Mucosa of descending colon (tissue), 3 donors: ENCODE data around the gene RIIAD1. TPM values are rescaled to one million over a fixed set of nuclear protein-coding genes. Genes with fewer than 3 reads are reported as not detected.

ENCODE experiments used
- ATAC-seq: fragments of 200-7000 bp; cut with Tn5 transposase; one replicate; pipeline ENCODE4 v1.9.1; 2020; ENCODE audit warnings: mild to moderate bottlenecking, moderate library complexity
- DNase-seq, 3 donors: peaks; one replicate each; pipeline ENCODE4 v3.0.0-alpha.2; 2020
- H3K36me3 ChIP-seq: fragments of 200-600 bp; one replicate; pipeline ENCODE4 v1.8.0; 2021; ENCODE audit warnings: low read depth, mild to moderate bottlenecking
- H3K4me1 ChIP-seq: fragments of 200-600 bp; one replicate; pipeline ENCODE4 v1.8.0; 2021; ENCODE audit warnings: low read depth, mild to moderate bottlenecking
- H3K4me3 ChIP-seq: fragments of 200-600 bp; one replicate; pipeline ENCODE4 v1.8.0; 2021; ENCODE audit warnings: mild to moderate bottlenecking
- H3K9me3 ChIP-seq: fragments of 200-600 bp; one replicate; pipeline ENCODE4 v1.8.0; 2021; ENCODE audit warnings: mild to moderate bottlenecking
- intact Hi-C, 2 donors: fragments of 100-400 bp; cut with DNase I in 1 of 2; cut with micrococcal nuclease in 1 of 2; formaldehyde crosslinking; loops; one replicate each; pipeline versions ENCODE4 v1.11.0 to v1.11.1; 2022; cut with DNase I, micrococcal nuclease
- total RNA-seq, 3 donors: library from RNA; stranded (reverse); fragmentation: NEBNext Ultra II Directional in 2 of 3; extraction: Animal tissue kit (Norgen Biotek cat#: 25700) in 2 of 3; gene quantifications; one replicate each; pipeline versions ENCODE4 v1.2.1 to v1.2.4, GENCODE V29; 2021 to 2023
- TF ChIP-seq, protein P1 (sequence below): fragments of 200-600 bp; IDR thresholded peaks from one replicate; pipeline ENCODE4 v1.8.0; 2022; ENCODE audit warnings: antibody characterized with exemption, mild to moderate bottlenecking
- donor health status: DM: no; HTN: no; CAD: no; lungs with moderate emphysema.
- donor health status: DM: no; HTN: no; CAD: no.
- donor health status: DM: no; HTN: yes; CAD: no.

The RIIAD1 gene
- total RNA-seq, 3 donors from 2014 or later = not detected

DNA sequence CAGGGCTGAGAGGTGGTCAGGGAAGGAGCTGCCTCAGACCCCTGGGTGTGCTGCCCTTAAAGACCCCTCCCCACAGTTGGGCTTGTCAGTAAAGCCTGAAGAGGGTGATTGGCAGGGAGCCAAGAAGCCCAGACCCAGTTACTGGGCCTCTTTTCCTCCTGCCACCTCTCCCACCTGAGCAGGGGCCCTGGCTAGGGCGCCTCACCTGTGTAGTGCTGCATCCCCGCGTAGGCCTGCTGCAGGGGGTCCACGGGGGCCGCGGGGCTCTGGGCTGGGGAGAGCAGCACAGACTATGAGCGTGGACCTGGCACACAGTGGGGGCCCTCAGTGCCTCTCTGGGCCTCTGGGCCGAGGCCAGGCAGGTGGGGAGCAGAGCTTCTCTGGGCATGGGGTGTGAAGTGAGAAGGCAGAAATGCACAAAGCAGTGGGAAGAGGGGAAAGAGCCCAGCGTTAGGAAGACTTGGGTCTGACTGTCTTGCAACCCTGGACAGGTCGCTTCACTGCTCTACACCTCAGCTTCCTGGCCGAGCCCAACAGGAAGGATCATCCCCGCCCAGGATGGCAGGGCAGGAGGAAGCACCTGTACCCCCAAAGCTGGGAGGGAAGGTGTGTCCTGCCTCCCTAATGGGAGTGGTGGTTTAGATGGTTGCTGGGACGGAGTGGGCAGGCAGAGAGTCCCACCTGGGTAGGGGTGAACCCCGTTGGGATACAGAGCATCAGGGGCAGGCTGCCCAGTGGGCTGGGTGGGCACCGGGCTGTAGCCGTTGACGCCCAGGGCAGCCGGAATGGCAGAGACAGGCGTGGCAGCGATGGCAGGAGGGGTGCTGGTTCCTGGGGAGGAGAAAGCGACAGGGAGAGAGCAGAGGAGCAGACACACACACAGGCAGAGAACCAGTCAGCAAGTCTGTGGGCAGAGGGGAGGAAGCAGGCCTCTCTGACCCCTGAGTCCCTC, 14.6 kb upstream of the RIIAD1 start:
- DNase-seq = no peak
- Histone ChIP-seq H3K4me1 (peaks cover 2% of the 10 kb centered on the region), H3K9me3 (no peaks in the 10 kb centered on the region), H3K4me3 (no peak overlapping the region), H3K36me3 (no peaks in the 10 kb centered on the region)
- intact Hi-C loops = no loop called here
- TF ChIP-seq, protein P1, sequence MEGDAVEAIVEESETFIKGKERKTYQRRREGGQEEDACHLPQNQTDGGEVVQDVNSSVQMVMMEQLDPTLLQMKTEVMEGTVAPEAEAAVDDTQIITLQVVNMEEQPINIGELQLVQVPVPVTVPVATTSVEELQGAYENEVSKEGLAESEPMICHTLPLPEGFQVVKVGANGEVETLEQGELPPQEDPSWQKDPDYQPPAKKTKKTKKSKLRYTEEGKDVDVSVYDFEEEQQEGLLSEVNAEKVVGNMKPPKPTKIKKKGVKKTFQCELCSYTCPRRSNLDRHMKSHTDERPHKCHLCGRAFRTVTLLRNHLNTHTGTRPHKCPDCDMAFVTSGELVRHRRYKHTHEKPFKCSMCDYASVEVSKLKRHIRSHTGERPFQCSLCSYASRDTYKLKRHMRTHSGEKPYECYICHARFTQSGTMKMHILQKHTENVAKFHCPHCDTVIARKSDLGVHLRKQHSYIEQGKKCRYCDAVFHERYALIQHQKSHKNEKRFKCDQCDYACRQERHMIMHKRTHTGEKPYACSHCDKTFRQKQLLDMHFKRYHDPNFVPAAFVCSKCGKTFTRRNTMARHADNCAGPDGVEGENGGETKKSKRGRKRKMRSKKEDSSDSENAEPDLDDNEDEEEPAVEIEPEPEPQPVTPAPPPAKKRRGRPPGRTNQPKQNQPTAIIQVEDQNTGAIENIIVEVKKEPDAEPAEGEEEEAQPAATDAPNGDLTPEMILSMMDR = no peak
- no peak for ATAC-seq

GRCh38 chr1:151707541-151708065, 13.7 kb upstream of the RIIAD1 start:
- intact Hi-C loops = no loop called here
- TF ChIP-seq, protein P1 = no peak
- Histone ChIP-seq H3K4me3 (no peak overlapping the region), H3K9me3 (no peaks in the 10 kb centered on the region), H3K4me1 (peaks cover 10% of the 10 kb centered on the region), H3K36me3 (no peaks in the 10 kb centered on the region)
- ATAC-seq (no peak), DNase-seq (no peak)

- Histone ChIP-seq H3K9me3 (no peaks in the 10 kb centered on the region), H3K36me3 (no peaks in the 10 kb centered on the region), H3K4me3 (no peak overlapping the region), H3K4me1 (peaks cover 21% of the 10 kb centered on the region)
- no peak for ATAC-seq
- TF ChIP-seq, protein P1 = no peak
- no peak for DNase-seq
- intact Hi-C loops = no loop called here
Observed at GRCh38 chr1:151708891-151709290, 12.4 kb upstream of the RIIAD1 start.

DNA sequence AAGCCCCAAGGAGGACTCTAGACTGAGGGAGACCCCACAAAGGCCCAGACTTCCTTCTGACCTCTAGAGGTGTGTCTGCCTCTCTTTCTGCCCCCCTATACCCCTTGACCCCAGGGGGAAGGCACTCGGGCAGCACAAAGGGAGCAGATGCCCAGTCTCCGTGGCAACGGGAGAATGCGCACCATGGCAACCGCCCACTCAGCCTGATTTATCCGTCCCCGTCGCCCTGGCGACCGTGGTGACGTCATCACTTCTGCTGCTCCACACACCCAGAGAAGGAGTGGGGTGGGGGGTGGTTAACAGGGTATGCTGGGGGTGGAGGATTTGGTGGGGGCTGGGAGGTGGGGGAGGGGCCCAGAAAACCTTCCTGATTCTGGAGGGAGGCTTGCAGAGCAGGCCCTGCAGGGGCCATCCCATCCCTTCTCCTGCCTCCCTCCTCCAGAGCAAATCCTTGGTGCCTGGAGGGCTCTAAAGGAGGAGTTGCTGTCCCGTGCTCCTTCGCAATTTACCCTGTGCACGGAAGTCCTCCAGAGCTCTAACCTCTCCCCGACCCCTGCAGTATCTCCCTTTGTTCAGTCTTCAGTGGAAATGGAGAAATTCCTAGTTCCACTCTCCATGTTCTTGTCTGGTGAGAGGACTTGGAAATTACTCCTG, 11.0 kb upstream of the RIIAD1 start:
- H3K4me3 ChIP-seq = no peak overlapping the region
- TF ChIP-seq, protein P1 = no peak
- no peaks in the 10 kb centered on the region for H3K36me3 ChIP-seq
- no peak for DNase-seq
- no peaks in the 10 kb centered on the region for H3K9me3 ChIP-seq
- intact Hi-C loops = no loop called here
- no peak for ATAC-seq
- peaks cover 21% of the 10 kb centered on the region for H3K4me1 ChIP-seq

GRCh38 chr1:151711044-151711800, 10.1 kb upstream of the RIIAD1 start:
- ATAC-seq = no peak
- Histone ChIP-seq H3K36me3 (no peaks in the 10 kb centered on the region), H3K4me1 (peaks cover 21% of the 10 kb centered on the region), H3K9me3 (no peaks in the 10 kb centered on the region), H3K4me3 (no peak overlapping the region)
- intact Hi-C loops = no loop called here
- TF ChIP-seq, protein P1 = no peak
- DNase-seq = no peak
